SK-N-SH (cell line): ENCODE results near the gene MYO16.

Experiments
- CHD2 ChIP-seq: fragments of 150-350 bp; IDR thresholded peaks from 2 replicates; pipeline ENCODE4 v1.6.1; 2018; ENCODE audit warnings: low read length; ENCODE audit not compliant: partially characterized antibody
- EP300 ChIP-seq, 2 experiments: IDR thresholded peaks; 2 replicates each; pipeline versions ENCODE4 v1.4.0 to v1.6.1; 2012; ENCODE audit warnings: borderline replicate concordance in 1 of 2, low read depth in 1 of 2, low read length in 1 of 2
- GABPA ChIP-seq: IDR thresholded peaks from 2 replicates; pipeline ENCODE4 v1.4.0; 2012; ENCODE audit warnings: low read depth, mild to moderate bottlenecking
- POLR2AphosphoS5 ChIP-seq: IDR thresholded peaks from 2 replicates; pipeline ENCODE4 v1.6.1; 2012; ENCODE audit warnings: low read depth, low read length
- SIN3A ChIP-seq: IDR thresholded peaks from 2 replicates; pipeline ENCODE4 v1.6.1; 2012; ENCODE audit warnings: low read depth, mild to moderate bottlenecking, low read length, moderate library complexity, borderline replicate concordance
- SMC3 ChIP-seq: IDR thresholded peaks from 2 replicates; pipeline ENCODE4 v1.6.1; 2012; ENCODE audit warnings: low read depth, low read length, improper control_type of control experiment
- TAF1 ChIP-seq: IDR thresholded peaks from 2 replicates; pipeline ENCODE4 v1.6.1; 2012; ENCODE audit warnings: low read depth, mild to moderate bottlenecking, low read length, moderate library complexity, borderline replicate concordance
- YY1 ChIP-seq: IDR thresholded peaks from 2 replicates; pipeline ENCODE4 v1.4.0; 2012; ENCODE audit warnings: low read depth, mild to moderate bottlenecking
- TF ChIP-seq, protein P1 (sequence below): fragments of 200-600 bp; sonication (generic); IDR thresholded peaks from 2 replicates; pipeline ENCODE4 v1.6.1; 2017; ENCODE audit warnings: antibody characterized with exemption, mild to moderate bottlenecking, moderate library complexity

DNA sequence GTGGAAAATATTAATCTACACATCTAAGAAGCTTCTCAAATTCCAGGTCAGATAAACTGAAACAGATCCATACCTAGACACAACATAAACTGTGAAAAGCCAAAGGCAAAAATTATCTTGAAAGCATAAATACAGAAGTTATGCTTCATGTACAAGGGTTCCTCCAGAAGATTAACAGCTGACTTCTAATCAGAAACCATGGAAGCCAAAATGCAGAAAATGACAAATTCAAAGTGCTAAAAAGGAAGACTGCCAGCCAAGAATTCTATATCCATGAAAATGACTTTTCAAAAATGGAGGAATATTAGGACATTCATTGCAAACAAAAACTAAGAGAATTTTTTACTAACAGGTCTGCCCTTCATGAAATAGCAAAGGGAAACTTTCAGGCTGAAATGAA lies 72.8 kb downstream of the MYO16 start:
- TF ChIP-seq, protein P1, sequence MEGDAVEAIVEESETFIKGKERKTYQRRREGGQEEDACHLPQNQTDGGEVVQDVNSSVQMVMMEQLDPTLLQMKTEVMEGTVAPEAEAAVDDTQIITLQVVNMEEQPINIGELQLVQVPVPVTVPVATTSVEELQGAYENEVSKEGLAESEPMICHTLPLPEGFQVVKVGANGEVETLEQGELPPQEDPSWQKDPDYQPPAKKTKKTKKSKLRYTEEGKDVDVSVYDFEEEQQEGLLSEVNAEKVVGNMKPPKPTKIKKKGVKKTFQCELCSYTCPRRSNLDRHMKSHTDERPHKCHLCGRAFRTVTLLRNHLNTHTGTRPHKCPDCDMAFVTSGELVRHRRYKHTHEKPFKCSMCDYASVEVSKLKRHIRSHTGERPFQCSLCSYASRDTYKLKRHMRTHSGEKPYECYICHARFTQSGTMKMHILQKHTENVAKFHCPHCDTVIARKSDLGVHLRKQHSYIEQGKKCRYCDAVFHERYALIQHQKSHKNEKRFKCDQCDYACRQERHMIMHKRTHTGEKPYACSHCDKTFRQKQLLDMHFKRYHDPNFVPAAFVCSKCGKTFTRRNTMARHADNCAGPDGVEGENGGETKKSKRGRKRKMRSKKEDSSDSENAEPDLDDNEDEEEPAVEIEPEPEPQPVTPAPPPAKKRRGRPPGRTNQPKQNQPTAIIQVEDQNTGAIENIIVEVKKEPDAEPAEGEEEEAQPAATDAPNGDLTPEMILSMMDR, result no peak
- no peak for TF ChIP-seq POLR2AphosphoS5
- no peak for TF ChIP-seq SMC3
- no peak for TF ChIP-seq YY1
- TF ChIP-seq CHD2, result no peak
- no peak for TF ChIP-seq SIN3A
- no peak for TF ChIP-seq TAF1
- no peak for TF ChIP-seq EP300 (IDR thresholded peaks at IDR 0.05; ENCODE audit: borderline replicate concordance in 1 of 2, low read depth in 1 of 2, low read length in 1 of 2)
- TF ChIP-seq GABPA, result no peak
